Measurements from ENCODE around the gene STXBP5L. TPM values are rescaled to one million over a fixed set of nuclear protein-coding genes. Genes with fewer than 3 reads are reported as not detected.

The STXBP5L gene
- polyA plus RNA-seq, 2 of the 4 experiments (the other 2 are of a cell fraction), result 0.08 TPM; not detected in 1

GRCh38 chr3:121152573-121152972 is 244.6 kb downstream of the STXBP5L start:
- Histone ChIP-seq H3K4me2 (peak overlapping the region; percentile 20; the same call in 1 of the 3 replicates), H3K9me3 (no peaks in the 10 kb centered on the region), H3K4me1 (no peaks in the 10 kb centered on the region), H3K27ac (no peak overlapping the region), H3K4me3 (no peak overlapping the region)
- FAIRE-seq, result no peak
- CTCF ChIA-PET, result no interaction called here
- TF ChIP-seq, protein P1, sequence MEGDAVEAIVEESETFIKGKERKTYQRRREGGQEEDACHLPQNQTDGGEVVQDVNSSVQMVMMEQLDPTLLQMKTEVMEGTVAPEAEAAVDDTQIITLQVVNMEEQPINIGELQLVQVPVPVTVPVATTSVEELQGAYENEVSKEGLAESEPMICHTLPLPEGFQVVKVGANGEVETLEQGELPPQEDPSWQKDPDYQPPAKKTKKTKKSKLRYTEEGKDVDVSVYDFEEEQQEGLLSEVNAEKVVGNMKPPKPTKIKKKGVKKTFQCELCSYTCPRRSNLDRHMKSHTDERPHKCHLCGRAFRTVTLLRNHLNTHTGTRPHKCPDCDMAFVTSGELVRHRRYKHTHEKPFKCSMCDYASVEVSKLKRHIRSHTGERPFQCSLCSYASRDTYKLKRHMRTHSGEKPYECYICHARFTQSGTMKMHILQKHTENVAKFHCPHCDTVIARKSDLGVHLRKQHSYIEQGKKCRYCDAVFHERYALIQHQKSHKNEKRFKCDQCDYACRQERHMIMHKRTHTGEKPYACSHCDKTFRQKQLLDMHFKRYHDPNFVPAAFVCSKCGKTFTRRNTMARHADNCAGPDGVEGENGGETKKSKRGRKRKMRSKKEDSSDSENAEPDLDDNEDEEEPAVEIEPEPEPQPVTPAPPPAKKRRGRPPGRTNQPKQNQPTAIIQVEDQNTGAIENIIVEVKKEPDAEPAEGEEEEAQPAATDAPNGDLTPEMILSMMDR (IDR thresholded peaks at IDR 0.05), result peak; percentile 27; the same call in 1 of the 3 replicates
- peak; percentile 12 to 29; a peak in 1 of 5 replicates for TF ChIP-seq RAD21 (conservative IDR thresholded peaks at IDR 0.05 in 1 of 2, IDR thresholded peaks at IDR 0.05 in 1 of 2)
- TF ChIP-seq MAZ (IDR thresholded peaks at IDR 0.05; ENCODE audit: borderline replicate concordance, low read depth, low read length), result no peak
- TF ChIP-seq MAFK (IDR thresholded peaks at IDR 0.05; ENCODE audit: partially characterized antibody), result peak; percentile 13
- POLR2A ChIA-PET, result no interaction called here
- WGBS (ENCODE audit: missing lambda C conversion rate), result 16% methylated on average over 4 of the region's 4 CpGs
- peak in 1 of 2 experiments; percentile 47 for DNase-seq (ENCODE audit: low read depth in 1 of 2, low spot score in 1 of 2)
- ATAC-seq, result peak; percentile 34 to 62; a peak in 4 of 6 replicates

DNA sequence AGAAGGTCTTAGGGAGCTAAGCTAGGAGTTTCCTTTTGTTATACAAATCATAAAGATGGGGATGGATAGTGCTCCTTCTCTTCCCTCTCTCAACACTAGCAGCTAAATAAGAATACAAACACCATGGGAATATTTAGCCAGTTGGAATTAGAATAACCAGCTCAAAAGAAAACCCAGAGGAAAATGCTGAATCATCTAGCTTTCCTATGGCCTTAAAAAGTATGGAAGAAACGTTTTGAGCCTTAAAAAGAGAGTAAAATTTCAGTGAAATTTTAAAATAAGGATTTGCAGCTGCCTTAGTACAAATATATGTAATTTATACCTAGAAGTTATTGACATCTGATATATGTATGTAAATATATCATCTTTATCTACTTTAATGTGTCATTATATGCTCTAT is 245.8 kb downstream of the STXBP5L start:
- DNase-seq (ENCODE audit: low read depth in 1 of 2, low spot score in 1 of 2) (no peak), FAIRE-seq (no peak), ATAC-seq (no peak)
- H3K4me2 ChIP-seq, result no peak overlapping the region
- TF ChIP-seq MAFK (IDR thresholded peaks at IDR 0.05; ENCODE audit: partially characterized antibody), result peak; percentile 50
- TF ChIP-seq, protein P2, sequence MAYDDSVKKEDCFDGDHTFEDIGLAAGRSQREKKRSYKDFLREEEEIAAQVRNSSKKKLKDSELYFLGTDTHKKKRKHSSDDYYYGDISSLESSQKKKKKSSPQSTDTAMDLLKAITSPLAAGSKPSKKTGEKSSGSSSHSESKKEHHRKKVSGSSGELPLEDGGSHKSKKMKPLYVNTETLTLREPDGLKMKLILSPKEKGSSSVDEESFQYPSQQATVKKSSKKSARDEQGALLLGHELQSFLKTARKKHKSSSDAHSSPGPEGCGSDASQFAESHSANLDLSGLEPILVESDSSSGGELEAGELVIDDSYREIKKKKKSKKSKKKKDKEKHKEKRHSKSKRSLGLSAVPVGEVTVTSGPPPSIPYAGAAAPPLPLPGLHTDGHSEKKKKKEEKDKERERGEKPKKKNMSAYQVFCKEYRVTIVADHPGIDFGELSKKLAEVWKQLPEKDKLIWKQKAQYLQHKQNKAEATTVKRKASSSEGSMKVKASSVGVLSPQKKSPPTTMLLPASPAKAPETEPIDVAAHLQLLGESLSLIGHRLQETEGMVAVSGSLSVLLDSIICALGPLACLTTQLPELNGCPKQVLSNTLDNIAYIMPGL (CRISPR knock-in tag; IDR thresholded peaks at IDR 0.05; ENCODE audit: borderline replicate concordance), result no peak
- no peak for TF ChIP-seq EHF (CRISPR knock-in tag; IDR thresholded peaks at IDR 0.05)
- no peak overlapping the region for H3K27ac ChIP-seq
- no peaks in the 10 kb centered on the region for H3K9me3 ChIP-seq
- H3K4me1 ChIP-seq, result no peaks in the 10 kb centered on the region
- ChIA-PET POLR2A (no interaction called here), CTCF (interaction anchor here (1.0 kb wide), 1 partner anchor 593 kb away, joined by 3 read pairs; no protein-coding TSS in a partner anchor)
- 4% methylated on average over 1 of the region's 1 CpG for WGBS (ENCODE audit: missing lambda C conversion rate)
- H3K4me3 ChIP-seq, result no peak overlapping the region

DNA sequence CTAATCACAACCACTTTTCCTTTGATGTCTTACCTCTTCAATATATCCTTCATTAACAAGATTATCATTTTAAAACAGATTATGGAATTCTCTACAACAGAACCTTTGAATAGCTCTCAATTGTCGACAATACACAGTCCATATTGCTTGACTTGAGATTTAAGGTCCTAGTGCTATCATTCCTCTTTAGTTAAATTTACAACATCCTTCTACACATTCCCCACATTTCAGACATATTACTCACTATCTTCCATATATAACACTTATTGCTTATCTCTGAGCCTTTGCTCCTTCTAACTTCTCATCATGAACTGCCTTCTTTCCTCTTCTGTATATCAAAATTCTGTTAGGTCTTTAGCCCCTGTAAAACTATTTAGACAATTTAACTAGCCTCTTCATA is 247.0 kb downstream of the STXBP5L start:
- Histone ChIP-seq H3K4me3 (no peak overlapping the region), H3K4me1 (no peaks in the 10 kb centered on the region), H3K4me2 (no peak overlapping the region), H3K27ac (no peak overlapping the region), H3K9me3 (no peaks in the 10 kb centered on the region)
- TF ChIP-seq HOXA7 (CRISPR knock-in tag; IDR thresholded peaks at IDR 0.05) (no peak), RARB (CRISPR knock-in tag; IDR thresholded peaks at IDR 0.05) (no peak), TP53 (CRISPR knock-in tag; IDR thresholded peaks at IDR 0.05) (no peak), MYC (IDR thresholded peaks at IDR 0.05; ENCODE audit: borderline replicate concordance, low read length) (no peak), POLR2AphosphoS2 (conservative IDR thresholded peaks at IDR 0.05; ENCODE audit: low read length) (no peak), TFCP2L1 (CRISPR knock-in tag; IDR thresholded peaks at IDR 0.05) (no peak), RFX5 (IDR thresholded peaks at IDR 0.05) (no peak), FOSL2 (IDR thresholded peaks at IDR 0.05) (no peak), FOSL2 (CRISPR knock-in tag; IDR thresholded peaks at IDR 0.05) (no peak)
- TF ChIP-seq, protein P2 (CRISPR knock-in tag; IDR thresholded peaks at IDR 0.05; ENCODE audit: borderline replicate concordance), result no peak
- WGBS (ENCODE audit: missing lambda C conversion rate), result 47% methylated on average over 1 of the region's 1 CpG
- FAIRE-seq (no peak), DNase-seq (ENCODE audit: low read depth in 1 of 2, low spot score in 1 of 2) (no peak), ATAC-seq (no peak)
- CTCF ChIA-PET, result no interaction called here
- POLR2A ChIA-PET, result no interaction called here
